Natural killer cell (primary cell): ENCODE measurements around the gene KHSRP. TPM values are rescaled to one million over a fixed set of nuclear protein-coding genes. Genes with fewer than 3 reads are reported as not detected.

Experiments used
- ATAC-seq, 3 donors: fragments of 150-1000 bp in 2 of 3; fragments of 200-7000 bp in 1 of 3; cut with Tn5 transposase; 1 replicate in 1 of 3; 2 replicates in 2 of 3; pipeline ENCODE4 v1.10.0; 2021; ENCODE audit warnings: mild to moderate bottlenecking in 2 of 3, moderate library complexity in 2 of 3
- DNase-seq, 2 donors: peaks; one replicate each; pipeline versions ENCODE4 v3.0.0 to v3.0.0-alpha.2; 2013 to 2021; ENCODE audit warnings: mixed read lengths in 1 of 2
- H3K27ac ChIP-seq: one replicate; pipeline ENCODE4 v1.5.1; 2013; ENCODE audit warnings: mild to moderate bottlenecking, low read length
- H3K27me3 ChIP-seq: one replicate; pipeline ENCODE4 v1.6.1; 2013; ENCODE audit warnings: low read length; ENCODE audit not compliant: control insufficient read depth, insufficient read depth
- H3K36me3 ChIP-seq: one replicate; pipeline ENCODE4 v1.6.1; 2013; ENCODE audit warnings: low read length; ENCODE audit not compliant: control insufficient read depth, insufficient read depth
- H3K4me1 ChIP-seq: one replicate; pipeline ENCODE4 v1.6.1; 2013; ENCODE audit warnings: low read length; ENCODE audit not compliant: control insufficient read depth, insufficient read depth
- H3K4me3 ChIP-seq: one replicate; pipeline ENCODE4 v1.5.1; 2013; ENCODE audit warnings: low read length
- H3K9me3 ChIP-seq: one replicate; pipeline ENCODE4 v1.6.1; 2013; ENCODE audit warnings: low read length; ENCODE audit not compliant: control insufficient read depth, insufficient read depth
- H3K27ac Mint-ChIP-seq, 2 donors: one replicate each; pipeline ENCODE4 v1.8.0; 2022; ENCODE audit warnings: mild to moderate bottlenecking in 2 of 2, mixed read lengths in 2 of 2, moderate library complexity in 1 of 2
- H3K27me3 Mint-ChIP-seq, 2 donors: one replicate each; pipeline ENCODE4 v1.8.0; 2022; ENCODE audit warnings: low read depth in 2 of 2, mixed read lengths in 2 of 2
- H3K36me3 Mint-ChIP-seq: one replicate; pipeline ENCODE4 v1.8.0; 2022; ENCODE audit warnings: mixed read lengths
- H3K4me1 Mint-ChIP-seq, 2 donors: one replicate each; pipeline ENCODE4 v1.8.0; 2022; ENCODE audit warnings: mixed read lengths in 2 of 2
- H3K4me3 Mint-ChIP-seq: one replicate; pipeline ENCODE4 v1.8.0; 2022; ENCODE audit warnings: mild to moderate bottlenecking, moderate library complexity, mixed read lengths
- H3K9me3 Mint-ChIP-seq, 2 donors: one replicate each; pipeline ENCODE4 v1.8.0; 2022; ENCODE audit warnings: mixed read lengths in 2 of 2
- CTCF ChIP-seq: fragments of 200-600 bp; IDR thresholded peaks from one replicate; pipeline ENCODE4 v1.8.0; 2022; ENCODE audit warnings: antibody characterized with exemption
- WGBS: methylation state at CpG from one replicate; pipeline ENCODE4 v1.1.7; 2013; ENCODE audit warnings: missing lambda C conversion rate; ENCODE audit not compliant: insufficient coverage; 5-methylcytosine and 5-hydroxymethylcytosine counted together
- intact Hi-C: fragments of 100-400 bp; cut with micrococcal nuclease; formaldehyde crosslinking; loops from one replicate; pipeline ENCODE4 v1.14.2; 2022
- total RNA-seq, 4 donors: library from RNA; stranded (reverse); fragments of 120-200 nt in 1 of 4; gene quantifications; one replicate each; pipeline versions ENCODE4 v1.2.3 to v1.2.4, GENCODE V29; 2013 to 2022

KHSRP gene, protein sequence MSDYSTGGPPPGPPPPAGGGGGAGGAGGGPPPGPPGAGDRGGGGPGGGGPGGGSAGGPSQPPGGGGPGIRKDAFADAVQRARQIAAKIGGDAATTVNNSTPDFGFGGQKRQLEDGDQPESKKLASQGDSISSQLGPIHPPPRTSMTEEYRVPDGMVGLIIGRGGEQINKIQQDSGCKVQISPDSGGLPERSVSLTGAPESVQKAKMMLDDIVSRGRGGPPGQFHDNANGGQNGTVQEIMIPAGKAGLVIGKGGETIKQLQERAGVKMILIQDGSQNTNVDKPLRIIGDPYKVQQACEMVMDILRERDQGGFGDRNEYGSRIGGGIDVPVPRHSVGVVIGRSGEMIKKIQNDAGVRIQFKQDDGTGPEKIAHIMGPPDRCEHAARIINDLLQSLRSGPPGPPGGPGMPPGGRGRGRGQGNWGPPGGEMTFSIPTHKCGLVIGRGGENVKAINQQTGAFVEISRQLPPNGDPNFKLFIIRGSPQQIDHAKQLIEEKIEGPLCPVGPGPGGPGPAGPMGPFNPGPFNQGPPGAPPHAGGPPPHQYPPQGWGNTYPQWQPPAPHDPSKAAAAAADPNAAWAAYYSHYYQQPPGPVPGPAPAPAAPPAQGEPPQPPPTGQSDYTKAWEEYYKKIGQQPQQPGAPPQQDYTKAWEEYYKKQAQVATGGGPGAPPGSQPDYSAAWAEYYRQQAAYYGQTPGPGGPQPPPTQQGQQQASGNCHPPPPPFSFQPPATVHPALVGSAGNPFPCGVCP
- 100 to 1,000 TPM; 160 to 192 (median 165) TPM for total RNA-seq
- total RNA-seq (2013), result 49.8 TPM

GRCh38 chr19:6424195-6424938, at the start of gene KHSRP:
TSS of gene KHSRP (minus strand) at chr19:6424811. CDS start at chr19:6424701, 110 bp downstream.
- H3K36me3 ChIP-seq, result peaks cover 27% of the 10 kb centered on the region
- no peaks in the 10 kb centered on the region for H3K9me3 ChIP-seq
- Mint-ChIP-seq H3K4me3 (peak within 1 kb of the TSS; percentile 87), H3K36me3 (no peaks in the 10 kb centered on the region), H3K27ac (peak within 1 kb of the TSS; percentile 85 to 86), H3K27me3 (peaks cover 0 to 2% of the 10 kb centered on the region in 2 donors), H3K4me1 (peaks cover 30 to 47% of the 10 kb centered on the region in 2 donors), H3K9me3 (no peaks in the 10 kb centered on the region)
- H3K4me3 ChIP-seq, result peak within 1 kb of the TSS; percentile 61
- no peak for TF ChIP-seq CTCF
- DNase-seq, result peak; percentile 33 to 61
- ATAC-seq, result no peak
- peaks cover 36% of the 10 kb centered on the region for H3K4me1 ChIP-seq
- under 1% methylated on average over 114 of the region's 114 CpGs for WGBS
- H3K27me3 ChIP-seq, result no peaks in the 10 kb centered on the region
- intact Hi-C loops, result loop anchor here (2.0 kb wide), 1 partner anchor 64 kb away; the partner anchor contains the start of gene CLPP
- H3K27ac ChIP-seq, result peak within 1 kb of the TSS; percentile 96

DNA sequence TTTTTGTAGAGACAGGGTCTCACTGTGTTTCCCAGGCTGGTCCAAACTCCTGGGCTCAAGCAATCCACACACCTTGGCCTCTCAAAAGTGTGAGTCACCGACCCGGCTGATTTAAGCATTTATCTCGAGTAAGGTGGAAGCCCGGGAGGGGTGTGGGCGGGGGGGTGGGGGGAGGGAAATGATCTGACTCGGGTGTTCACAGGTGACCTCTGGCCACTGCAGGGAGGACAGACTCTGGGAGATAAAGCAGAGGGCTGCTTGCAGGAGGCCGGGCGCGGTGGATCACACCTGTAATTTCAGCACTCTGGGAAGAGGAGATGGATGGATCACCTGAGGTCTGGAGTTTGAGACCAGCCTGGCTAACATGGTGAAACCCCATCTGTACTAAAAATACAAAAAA, 49.0 kb upstream of the KHSRP start:
- Histone ChIP-seq H3K27me3 (no peaks in the 10 kb centered on the region), H3K4me1 (no peaks in the 10 kb centered on the region), H3K36me3 (peaks cover 53% of the 10 kb centered on the region), H3K4me3 (no peak overlapping the region), H3K9me3 (no peaks in the 10 kb centered on the region), H3K27ac (no peak overlapping the region)
- DNase-seq, result no peak
- WGBS, result 98% methylated on average over 5 of the region's 9 CpGs
- no peaks in the 10 kb centered on the region for H3K27me3 Mint-ChIP-seq
- ATAC-seq, result no peak
- no peaks in the 10 kb centered on the region for H3K9me3 Mint-ChIP-seq
- peaks cover 0 to 3% of the 10 kb centered on the region in 2 donors for H3K4me1 Mint-ChIP-seq
- no peak for TF ChIP-seq CTCF
- no peaks in the 10 kb centered on the region for H3K36me3 Mint-ChIP-seq
- intact Hi-C loops, result no loop called here
- no peak overlapping the region for H3K27ac Mint-ChIP-seq
- H3K4me3 Mint-ChIP-seq, result no peak overlapping the region

GRCh38 chr19:6472713-6473112, 48.1 kb upstream of the KHSRP start:
- no peak overlapping the region for H3K27ac ChIP-seq
- Mint-ChIP-seq H3K4me1 (peaks cover 0 to 10% of the 10 kb centered on the region in 2 donors), H3K27me3 (no peaks in the 10 kb centered on the region), H3K9me3 (no peaks in the 10 kb centered on the region), H3K27ac (no peak overlapping the region), H3K4me3 (no peak overlapping the region), H3K36me3 (no peaks in the 10 kb centered on the region)
- WGBS, result 96% methylated on average over 4 of the region's 4 CpGs
- intact Hi-C loops, result no loop called here
- no peak for TF ChIP-seq CTCF
- no peaks in the 10 kb centered on the region for H3K4me1 ChIP-seq
- no peaks in the 10 kb centered on the region for H3K27me3 ChIP-seq
- DNase-seq (no peak), ATAC-seq (no peak)
- no peaks in the 10 kb centered on the region for H3K9me3 ChIP-seq
- no peak overlapping the region for H3K4me3 ChIP-seq
- H3K36me3 ChIP-seq, result peaks cover 56% of the 10 kb centered on the region
